PFSK-1 (cell line): ENCODE results near the gene ADAP1.

ENCODE experiments used
- FOXP2 ChIP-seq: optimal IDR thresholded peaks from 2 replicates; pipeline ENCODE3; 2011; ENCODE audit warnings: borderline replicate concordance, control low read depth, inconsistent platforms; ENCODE audit not compliant: insufficient read depth; ENCODE audit errors: extremely low read length, extremely low read depth
- POLR2AphosphoS5 ChIP-seq: IDR thresholded peaks from 2 replicates; pipeline ENCODE4 v1.6.1; 2012; ENCODE audit warnings: low read depth, mild to moderate bottlenecking, control low read depth, low read length, moderate library complexity
- REST ChIP-seq, 2 experiments: IDR thresholded peaks; 2 replicates each; pipeline versions ENCODE4 v1.6.1 to v1.8.0; 2011 to 2012; ENCODE audit warnings: low read depth in 2 of 2, low read length in 2 of 2, control low read depth in 1 of 2, inconsistent platforms in 1 of 2, mild to moderate bottlenecking in 1 of 2, moderate library complexity in 1 of 2; ENCODE audit not compliant: insufficient read depth in 1 of 2
- SIN3A ChIP-seq: IDR thresholded peaks from 2 replicates; pipeline ENCODE4 v1.6.1; 2012; ENCODE audit warnings: mild to moderate bottlenecking, low read length, moderate library complexity, borderline replicate concordance; ENCODE audit not compliant: insufficient read depth
- TAF1 ChIP-seq: IDR thresholded peaks from 2 replicates; pipeline ENCODE4 v1.6.1; 2012; ENCODE audit warnings: low read length, control low read depth, borderline replicate concordance; ENCODE audit not compliant: insufficient read depth

The ADAP1 gene

GRCh38 chr7:919924-920341 is 34.5 kb downstream of the ADAP1 start:
- TF ChIP-seq REST (IDR thresholded peaks at IDR 0.05; ENCODE audit: insufficient read depth in 1 of 2, low read depth in 2 of 2, low read length in 2 of 2) (no peak), FOXP2 (no peak), POLR2AphosphoS5 (no peak), TAF1 (no peak), SIN3A (no peak)

GRCh38 chr7:919114-919442 is 35.4 kb downstream of the ADAP1 start:
- TF ChIP-seq FOXP2 (no peak), SIN3A (no peak), POLR2AphosphoS5 (no peak), REST (IDR thresholded peaks at IDR 0.05; ENCODE audit: insufficient read depth in 1 of 2, low read depth in 2 of 2, low read length in 2 of 2) (no peak), TAF1 (no peak)

DNA sequence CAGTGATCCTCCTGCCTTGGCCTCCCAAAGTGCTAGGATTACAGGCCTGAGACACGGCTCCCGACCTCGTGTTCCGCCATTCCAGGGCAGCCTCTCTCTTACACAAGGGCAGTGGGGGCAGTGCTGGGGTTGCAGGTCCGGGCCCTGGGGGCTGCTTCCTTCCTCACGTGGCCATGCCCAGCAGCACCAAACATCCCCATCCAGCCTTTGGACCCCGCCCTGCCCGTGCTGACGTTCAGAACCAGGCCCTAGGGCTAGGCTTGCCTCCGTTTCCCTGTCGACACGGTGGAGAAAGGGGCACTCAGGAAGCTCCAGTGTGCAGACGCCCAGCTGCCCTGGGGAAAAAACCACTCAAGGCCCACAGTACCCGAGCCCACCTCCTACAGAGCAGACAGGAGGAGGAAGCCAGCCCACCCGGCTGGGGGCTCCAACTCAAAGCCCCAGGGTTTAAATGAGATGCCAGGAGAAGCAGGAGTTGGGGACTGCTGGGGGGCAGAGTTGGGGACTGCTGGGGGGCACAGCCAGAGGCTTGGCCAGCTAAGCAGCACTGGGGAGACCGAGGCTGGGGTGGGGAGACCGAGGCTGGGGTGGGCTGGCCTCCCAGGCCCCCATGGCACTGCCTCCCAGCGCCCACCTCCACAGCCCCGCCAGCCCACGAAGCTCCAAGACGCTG is 35.9 kb downstream of the ADAP1 start:
- no peak for TF ChIP-seq POLR2AphosphoS5
- no peak for TF ChIP-seq SIN3A

GRCh38 chr7:918118-918425 is 36.4 kb downstream of the ADAP1 start:
- TF ChIP-seq TAF1 (no peak), FOXP2 (no peak), POLR2AphosphoS5 (no peak), SIN3A (no peak), REST (IDR thresholded peaks at IDR 0.05; ENCODE audit: insufficient read depth in 1 of 2, low read depth in 2 of 2, low read length in 2 of 2) (no peak)

DNA sequence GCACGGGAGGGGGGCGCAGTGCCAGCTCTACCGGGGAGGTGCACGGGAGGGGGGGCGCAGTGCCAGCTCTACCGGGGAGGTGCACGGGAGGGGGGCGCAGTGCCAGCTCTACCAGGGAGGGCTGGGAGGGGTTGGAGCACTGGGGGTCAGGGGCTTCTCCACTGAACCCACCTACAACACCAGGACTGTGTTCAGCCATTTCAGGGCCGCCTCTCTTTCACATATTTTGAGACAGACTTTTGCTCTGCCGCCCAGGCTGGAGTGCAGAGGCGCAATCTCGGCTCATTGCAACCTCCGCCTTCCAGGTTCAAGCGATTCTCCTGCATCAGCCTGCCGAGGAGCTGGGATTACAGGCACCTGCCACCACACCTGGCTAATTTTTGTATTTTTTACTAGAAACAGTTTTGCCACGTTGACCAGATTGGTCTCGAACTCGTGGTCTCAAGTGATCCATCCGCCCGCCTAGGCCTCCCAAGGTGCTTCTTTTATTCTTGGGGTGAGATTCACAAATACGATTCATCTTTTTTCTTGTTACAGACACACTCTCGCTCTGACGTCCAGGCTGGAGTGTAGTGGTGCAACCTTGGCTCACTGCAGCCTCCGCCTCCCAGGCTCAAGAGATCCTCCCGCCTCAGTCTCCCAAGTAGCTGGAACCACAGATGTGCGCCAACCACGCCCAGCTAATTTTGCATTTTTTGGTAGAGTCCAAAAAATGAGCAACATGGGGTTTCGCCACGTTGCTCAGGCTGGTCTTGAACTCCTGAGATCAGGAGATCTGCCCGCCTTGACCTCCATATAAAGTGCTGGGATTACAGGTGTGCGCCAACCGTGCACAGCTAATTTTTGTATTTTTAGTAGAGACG is 37.0 kb downstream of the ADAP1 start:
- no peak for TF ChIP-seq TAF1
- no peak for TF ChIP-seq SIN3A
- TF ChIP-seq FOXP2, result no peak
- TF ChIP-seq REST (IDR thresholded peaks at IDR 0.05; ENCODE audit: insufficient read depth in 1 of 2, low read depth in 2 of 2, low read length in 2 of 2), result no peak
- no peak for TF ChIP-seq POLR2AphosphoS5
